AG08395 (cell line): Measurements from ENCODE around the gene MVK.

Experiments used
- DNase-seq: peaks from one replicate; pipeline ENCODE4 v3.0.0; 2012; ENCODE audit warnings: mixed read lengths, low spot score

MVK gene

GRCh38 chr12:109632342-109632741 lies 58.7 kb downstream of the MVK start:
- DNase-seq = no peak

- DNase-seq = no peak
These were observed 62.1 kb downstream of the MVK start for GRCh38 chr12:109635717-109636116.

- DNase-seq = no peak
These were observed 63.8 kb downstream of the MVK start for GRCh38 chr12:109637348-109637747.

- no peak for DNase-seq
These were observed 64.4 kb downstream of the MVK start for GRCh38 chr12:109637996-109638395.

GRCh38 chr12:109638735-109639134 lies 65.1 kb downstream of the MVK start:
- DNase-seq = no peak

GRCh38 chr12:109639151-109639872 lies 65.7 kb downstream of the MVK start:
- no peak for DNase-seq

GRCh38 chr12:109640961-109641360 lies 67.4 kb downstream of the MVK start:
- DNase-seq = no peak

- DNase-seq = no peak
These were observed 67.8 kb downstream of the MVK start for GRCh38 chr12:109641422-109641821.

- DNase-seq = no peak
These were observed 69.0 kb downstream of the MVK start for GRCh38 chr12:109642506-109643132.

GRCh38 chr12:109645194-109645593 lies 71.6 kb downstream of the MVK start:
- DNase-seq = no peak

GRCh38 chr12:109645708-109646107 lies 72.1 kb downstream of the MVK start:
- no peak for DNase-seq
